HEK293 (cell line): ENCODE results near the gene LRCH2.
A peak's percentile ranks its signal among the peaks of the same experiment; 100 is the strongest.

Experiments
- ATF2 ChIP-seq: fragments of 450-650 bp; formaldehyde crosslinking; IDR thresholded peaks from 2 replicates; pipeline ENCODE4 v1.5.1; 2016; ENCODE audit warnings: missing biosample characterization, missing genetic modification characterization, low read depth
- HIC1 ChIP-seq: fragments of 450-650 bp; formaldehyde crosslinking; IDR thresholded peaks from 2 replicates; pipeline ENCODE4 v1.5.1; 2016; ENCODE audit warnings: missing biosample characterization, missing genetic modification characterization
- HOXA7 ChIP-seq: sonication (generic); formaldehyde crosslinking; IDR thresholded peaks from 2 replicates; pipeline ENCODE4 v1.8.1; 2022; ENCODE audit warnings: missing genetic modification reagents, borderline replicate concordance
- IKZF3 ChIP-seq: fragments of 450-650 bp; IDR thresholded peaks from 2 replicates; pipeline ENCODE4 v1.5.0; 2018; ENCODE audit warnings: missing biosample characterization, mild to moderate bottlenecking, missing genetic modification characterization, moderate library complexity
- KLF16 ChIP-seq: fragments of 450-650 bp; formaldehyde crosslinking; IDR thresholded peaks from 2 replicates; pipeline ENCODE4 v1.5.1; 2017; ENCODE audit warnings: missing biosample characterization, missing genetic modification characterization
- KLF8 ChIP-seq: fragments of 450-650 bp; formaldehyde crosslinking; IDR thresholded peaks from 2 replicates; pipeline ENCODE4 v1.5.1; 2016; ENCODE audit warnings: missing biosample characterization, missing genetic modification characterization
- MYNN ChIP-seq: fragments of 450-650 bp; formaldehyde crosslinking; IDR thresholded peaks from 2 replicates; pipeline ENCODE4 v1.5.1; 2016; ENCODE audit warnings: missing biosample characterization, missing genetic modification characterization, borderline replicate concordance
- PBX3 ChIP-seq: sonication (generic); formaldehyde crosslinking; IDR thresholded peaks from 2 replicates; pipeline ENCODE4 v1.8.1; 2022; ENCODE audit warnings: mild to moderate bottlenecking, moderate library complexity, missing genetic modification reagents
- REPIN1 ChIP-seq: fragments of 450-650 bp; formaldehyde crosslinking; IDR thresholded peaks from 2 replicates; pipeline ENCODE4 v1.5.1; 2017; ENCODE audit warnings: missing biosample characterization, missing genetic modification characterization, low read depth
- SP2 ChIP-seq: fragments of 450-650 bp; formaldehyde crosslinking; IDR thresholded peaks from 2 replicates; pipeline ENCODE4 v1.5.1; 2016; ENCODE audit warnings: missing biosample characterization, missing genetic modification characterization
- TSHZ1 ChIP-seq: fragments of 450-650 bp; formaldehyde crosslinking; IDR thresholded peaks from 2 replicates; pipeline ENCODE4 v1.5.1; 2016; ENCODE audit warnings: missing biosample characterization, missing genetic modification characterization, borderline replicate concordance
- WT1 ChIP-seq: fragments of 450-650 bp; formaldehyde crosslinking; IDR thresholded peaks from 2 replicates; pipeline ENCODE4 v1.5.1; 2016; ENCODE audit warnings: missing biosample characterization, missing genetic modification characterization
- YY1 ChIP-seq: fragments of 450-650 bp; formaldehyde crosslinking; IDR thresholded peaks from 2 replicates; pipeline ENCODE4 v1.5.1; 2018; ENCODE audit warnings: missing biosample characterization, missing genetic modification characterization
- YY2 ChIP-seq: fragments of 450-650 bp; formaldehyde crosslinking; IDR thresholded peaks from 2 replicates; pipeline ENCODE4 v1.5.1; 2016; ENCODE audit warnings: missing biosample characterization, missing genetic modification characterization
- ZBTB6 ChIP-seq: fragments of 450-650 bp; formaldehyde crosslinking; IDR thresholded peaks from 2 replicates; pipeline ENCODE4 v1.5.1; 2017; ENCODE audit warnings: missing biosample characterization, missing genetic modification characterization
- ZIC2 ChIP-seq: fragments of 450-650 bp; formaldehyde crosslinking; IDR thresholded peaks from 2 replicates; pipeline ENCODE4 v1.5.1; 2016; ENCODE audit warnings: missing biosample characterization, missing genetic modification characterization
- ZNF248 ChIP-seq: fragments of 450-650 bp; formaldehyde crosslinking; IDR thresholded peaks from 2 replicates; pipeline ENCODE4 v1.5.1; 2017; ENCODE audit warnings: missing biosample characterization, missing genetic modification characterization
- ZNF274 ChIP-seq, 2 experiments: fragments of 200-500 bp in 1 of 2; fragments of 450-650 bp in 1 of 2; sonication (Bioruptor generic) in 1 of 2; formaldehyde crosslinking in 1 of 2; IDR thresholded peaks; 2 replicates each; pipeline versions ENCODE4 v1.5.1 to v1.6.1; 2014 to 2016; ENCODE audit warnings: borderline replicate concordance in 1 of 2, inconsistent platforms in 1 of 2, low read length in 1 of 2, missing biosample characterization in 1 of 2, missing genetic modification characterization in 1 of 2
- ZNF302 ChIP-seq: fragments of 450-650 bp; formaldehyde crosslinking; IDR thresholded peaks from 2 replicates; pipeline ENCODE4 v1.5.1; 2016; ENCODE audit warnings: missing biosample characterization, missing genetic modification characterization, low read depth
- ZNF354C ChIP-seq: fragments of 450-650 bp; formaldehyde crosslinking; IDR thresholded peaks from 2 replicates; pipeline ENCODE4 v1.5.1; 2016; ENCODE audit warnings: missing biosample characterization, missing genetic modification characterization, low read depth, borderline replicate concordance
- ZNF513 ChIP-seq: fragments of 450-650 bp; IDR thresholded peaks from 2 replicates; pipeline ENCODE4 v1.5.1; 2018; ENCODE audit warnings: missing biosample characterization, missing genetic modification characterization
- ZNF585B ChIP-seq: fragments of 450-650 bp; formaldehyde crosslinking; IDR thresholded peaks from 2 replicates; pipeline ENCODE4 v1.5.1; 2016; ENCODE audit warnings: missing biosample characterization, missing genetic modification characterization
- ZNF610 ChIP-seq: fragments of 450-650 bp; formaldehyde crosslinking; IDR thresholded peaks from 2 replicates; pipeline ENCODE4 v1.5.1; 2016; ENCODE audit warnings: missing biosample characterization, missing genetic modification characterization, borderline replicate concordance
- ZNF670 ChIP-seq: fragments of 450-650 bp; formaldehyde crosslinking; IDR thresholded peaks from 2 replicates; pipeline ENCODE4 v1.5.1; 2016; ENCODE audit warnings: missing biosample characterization, missing genetic modification characterization, low read depth
- ZNF692 ChIP-seq: fragments of 450-650 bp; formaldehyde crosslinking; IDR thresholded peaks from 2 replicates; pipeline ENCODE4 v1.5.1; 2016; ENCODE audit warnings: missing biosample characterization, missing genetic modification characterization

The LRCH2 gene

GRCh38 chrX:115233497-115234455 lies at the start of gene LRCH2 (continued):
- no peak for TF ChIP-seq ZNF354C (tag by site-specific recombination)
- TF ChIP-seq ZNF513 (tag by site-specific recombination), result no peak
- TF ChIP-seq ZNF302, result no peak
- no peak for TF ChIP-seq PBX3 (CRISPR knock-in tag)
- 0 out of 2 replicates have a peak, but pooled peaks have one; percentile 15 for TF ChIP-seq ZNF692
- no peak for TF ChIP-seq HOXA7
- TF ChIP-seq KLF16 (tag by site-specific recombination), result 0 out of 2 replicates have a peak, but pooled peaks have one; percentile 28
- TF ChIP-seq ATF2 (tag by site-specific recombination), result no peak
- TF ChIP-seq TSHZ1, result no peak
- TF ChIP-seq YY1 (tag by site-specific recombination), result no peak
- TF ChIP-seq REPIN1 (tag by site-specific recombination), result no peak
- no peak for TF ChIP-seq ZNF670 (tag by site-specific recombination)
- TF ChIP-seq ZNF248, result no peak
- TF ChIP-seq ZNF585B (tag by site-specific recombination), result no peak
- no peak for TF ChIP-seq ZBTB6
- no peak for TF ChIP-seq ZNF610 (tag by site-specific recombination)
- no peak for TF ChIP-seq ZNF274 (IDR thresholded peaks at IDR 0.05; ENCODE audit: low read length)
- TF ChIP-seq ZNF274 (tag by site-specific recombination; IDR thresholded peaks at IDR 0.05; ENCODE audit: borderline replicate concordance), result no peak
- TF ChIP-seq ZIC2, result no peak
- no peak for TF ChIP-seq WT1 (tag by site-specific recombination)
- peak; percentile 48; the same call in 1 of the 2 replicates for TF ChIP-seq SP2 (tag by site-specific recombination)
- TF ChIP-seq YY2 (tag by site-specific recombination), result no peak
- no peak; the same call in 1 of the 2 replicates for TF ChIP-seq KLF8 (tag by site-specific recombination)
- TF ChIP-seq HIC1 (tag by site-specific recombination), result no peak
- no peak for TF ChIP-seq IKZF3 (tag by site-specific recombination)
- no peak for TF ChIP-seq MYNN (tag by site-specific recombination)
